Heart right ventricle (tissue), 16 donors: ENCODE data around the gene RAB40B. TPM values are rescaled to one million over a fixed set of nuclear protein-coding genes. Genes with fewer than 3 reads are reported as not detected.
A peak's percentile ranks its signal among the peaks of the same experiment; 100 is the strongest.

Source experiments
- ATAC-seq, 8 donors: fragments of 200-7000 bp; cut with Tn5 transposase; one replicate each; pipeline ENCODE4 v1.9.1; 2020; ENCODE audit warnings: mild to moderate bottlenecking in 8 of 8, moderate library complexity in 8 of 8, moderate number of reproducible peaks in 1 of 8
- DNase-seq, 2 donors: peaks; one replicate each; pipeline ENCODE4 v3.0.0-alpha.2; 2020
- H3K27ac ChIP-seq, 10 donors: fragments of 200-600 bp; sonication (generic) in 2 of 10; one replicate each; pipeline versions ENCODE4 v1.5.0 to v1.8.0; 2020 to 2022; ENCODE audit warnings: mild to moderate bottlenecking in 3 of 10
- H3K27me3 ChIP-seq, 7 donors: fragments of 200-600 bp; one replicate each; pipeline ENCODE4 v1.8.0; 2021 to 2022; ENCODE audit warnings: mild to moderate bottlenecking in 2 of 7
- H3K36me3 ChIP-seq, 9 donors: fragments of 200-600 bp; sonication (generic) in 1 of 9; one replicate each; pipeline versions ENCODE4 v1.5.0 to v1.8.0; 2020 to 2022; ENCODE audit warnings: mild to moderate bottlenecking in 2 of 9
- H3K4me1 ChIP-seq, 9 donors: fragments of 200-600 bp; sonication (generic) in 1 of 9; one replicate each; pipeline versions ENCODE4 v1.5.0 to v1.8.0; 2020 to 2022; ENCODE audit warnings: mild to moderate bottlenecking in 4 of 9
- H3K4me3 ChIP-seq, 10 donors: fragments of 200-600 bp; sonication (generic) in 2 of 10; one replicate each; pipeline versions ENCODE4 v1.5.0 to v1.8.0; 2020 to 2022; ENCODE audit warnings: mild to moderate bottlenecking in 7 of 10, moderate library complexity in 2 of 10
- H3K9me3 ChIP-seq, 11 donors: fragments of 200-600 bp in 10 of 11; sonication (generic) in 2 of 11; one replicate each; pipeline versions ENCODE4 v1.5.0 to v1.8.0; 2013 to 2022; ENCODE audit warnings: mild to moderate bottlenecking in 2 of 11, control low read depth in 1 of 11, moderate library complexity in 1 of 11
- WGBS, 2 donors: extraction: QIAGEN DNeasy Blood & Tissue Kit; methylation state at CpG; one replicate each; pipeline ENCODE4 v1.1.7; 2013; ENCODE audit warnings: inconsistent platforms in 1 of 2; 5-methylcytosine and 5-hydroxymethylcytosine counted together
- intact Hi-C, 10 donors: fragments of 100-400 bp; cut with DNase I; formaldehyde crosslinking; loops; one replicate each; pipeline versions ENCODE4 v1.11.1 to v1.14.2; 2022
- polyA plus RNA-seq, 2 donors: library from polyadenylated mRNA; stranded (reverse); fragments of 200-250 nt; gene quantifications; one replicate each; pipeline ENCODE4 v1.2.3, GENCODE V29; 2013
- total RNA-seq, 10 donors: library from RNA; stranded (reverse); fragmentation: NEBNext Ultra II Directional in 3 of 10; extraction: Animal tissue kit (Norgen Biotek cat#: 25700) in 3 of 10; gene quantifications; one replicate each; pipeline versions ENCODE4 v1.2.1 to v1.2.4, GENCODE V29; 2021 to 2023
- TF ChIP-seq, protein P1 (sequence below), 9 donors: fragments of 200-600 bp; sonication (generic) in 2 of 9; IDR thresholded peaks; one replicate each; pipeline versions ENCODE4 v1.5.0 to v1.8.0; 2021 to 2022; ENCODE audit warnings: antibody characterized with exemption in 9 of 9, mild to moderate bottlenecking in 5 of 9, moderate library complexity in 1 of 9
- donor health status: Arrhythmogenic right ventricular cardiomyopathy.
- donor health status: ischemic (EF 13 %, LVEDD 7.1; RV severe dilation, severe dysfunction).
- donor health status: healthy with polysubstance abuse.
- donor health status: DM: no; HTN: yes; CAD: no.
- donor health status: DM: no; HTN: no; CAD: no.
- donor health status: ischemic (EF 25% LVEDD 6.9; RV normal size, moderate dysfunction).
- donor health status: ischemic (EF 25% LVEDD 5.7; RV mildly dilated, moderate dysfunction).
- donor health status: healthy.
- donor health status: DM: yes; HTN: yes; CAD: no.
- donor health status: Ischemic cardiomyopathy.
- donor health status: ischemic (EF 35%, LVEDD 5.7; RV mildly dilated, moderate dysfunction).
- donor health status: nonischemic (EF 11% LVEDD 7.7; RV severe dilation, severe dysfunction).
- donor health status: DM: yes; HTN: yes; CAD: no.
- donor health status: PGD.
- donor health status: ischemic (EF 29% LVEDD 5.4; RV normal size, mild dysfunction).
- donor health status: nonischemic (EF 23%, LVEDD 6.1; RV moderate dilation, normal function).

The RAB40B gene
- total and polyA plus RNA-seq, 12 donors: 8.0 to 42.4 (median 20.4) TPM

DNA sequence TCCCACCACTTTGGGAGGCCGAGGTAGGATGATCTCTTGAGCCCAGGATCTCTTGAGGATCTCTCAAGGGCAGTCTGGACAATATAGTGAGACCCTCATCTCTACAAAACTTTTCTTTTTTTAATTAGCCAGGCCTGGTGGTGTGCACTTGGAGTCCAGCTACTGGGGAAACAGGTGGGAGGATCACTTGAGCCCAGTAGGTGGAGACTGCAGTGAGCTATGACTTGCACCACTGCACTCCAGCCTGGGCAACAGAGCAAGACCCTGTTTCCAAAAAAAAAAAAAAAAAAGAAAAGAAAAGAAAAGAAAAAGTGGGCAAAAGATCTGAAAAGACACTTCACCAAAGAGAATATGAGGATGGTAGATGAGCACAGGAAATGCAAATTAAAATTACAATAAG, 15.0 kb downstream of the RAB40B start:
- WGBS, 2 donors: 92 to 100% methylated on average over 1 of the region's 1 CpG
- DNase-seq: no peak
- TF ChIP-seq, protein P1, sequence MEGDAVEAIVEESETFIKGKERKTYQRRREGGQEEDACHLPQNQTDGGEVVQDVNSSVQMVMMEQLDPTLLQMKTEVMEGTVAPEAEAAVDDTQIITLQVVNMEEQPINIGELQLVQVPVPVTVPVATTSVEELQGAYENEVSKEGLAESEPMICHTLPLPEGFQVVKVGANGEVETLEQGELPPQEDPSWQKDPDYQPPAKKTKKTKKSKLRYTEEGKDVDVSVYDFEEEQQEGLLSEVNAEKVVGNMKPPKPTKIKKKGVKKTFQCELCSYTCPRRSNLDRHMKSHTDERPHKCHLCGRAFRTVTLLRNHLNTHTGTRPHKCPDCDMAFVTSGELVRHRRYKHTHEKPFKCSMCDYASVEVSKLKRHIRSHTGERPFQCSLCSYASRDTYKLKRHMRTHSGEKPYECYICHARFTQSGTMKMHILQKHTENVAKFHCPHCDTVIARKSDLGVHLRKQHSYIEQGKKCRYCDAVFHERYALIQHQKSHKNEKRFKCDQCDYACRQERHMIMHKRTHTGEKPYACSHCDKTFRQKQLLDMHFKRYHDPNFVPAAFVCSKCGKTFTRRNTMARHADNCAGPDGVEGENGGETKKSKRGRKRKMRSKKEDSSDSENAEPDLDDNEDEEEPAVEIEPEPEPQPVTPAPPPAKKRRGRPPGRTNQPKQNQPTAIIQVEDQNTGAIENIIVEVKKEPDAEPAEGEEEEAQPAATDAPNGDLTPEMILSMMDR (IDR thresholded peaks at IDR 0.05): no peak
- no peak overlapping the region for H3K4me3 ChIP-seq
- no peak for ATAC-seq
- H3K27ac ChIP-seq: no peak overlapping the region
- peaks cover 0 to 18% (median 10%) of the 10 kb centered on the region in 11 donors for H3K9me3 ChIP-seq
- H3K36me3 ChIP-seq: peaks cover 0 to 8% (median 0%) of the 10 kb centered on the region in 9 donors
- intact Hi-C loops: no loop called here
- no peaks in the 10 kb centered on the region for H3K27me3 ChIP-seq
- H3K4me1 ChIP-seq: peaks cover 0 to 19% (median 0%) of the 10 kb centered on the region in 9 donors

DNA sequence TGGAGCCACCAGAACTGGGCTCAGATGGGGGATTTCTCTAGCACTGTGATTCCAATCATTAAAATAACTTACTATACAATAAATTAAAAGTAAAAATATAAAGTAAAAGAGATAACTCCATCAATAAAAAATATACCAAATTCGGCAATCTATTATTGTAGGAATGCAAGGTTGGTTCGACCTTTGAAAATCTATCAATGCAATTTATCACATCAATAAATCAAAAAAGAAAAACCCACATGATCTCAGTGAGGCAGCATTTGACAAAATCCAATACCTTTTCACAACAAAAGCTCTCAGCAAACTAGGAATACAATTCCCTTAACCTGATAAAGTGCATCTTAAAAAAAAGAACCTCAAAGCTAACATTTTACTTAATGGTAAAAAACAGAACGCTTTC, 17.0 kb downstream of the RAB40B start:
- TF ChIP-seq, protein P1 (IDR thresholded peaks at IDR 0.05): no peak
- ATAC-seq: no peak
- intact Hi-C loops: no loop called here
- Histone ChIP-seq H3K9me3 (peaks cover 0 to 18% (median 10%) of the 10 kb centered on the region in 11 donors), H3K27ac (no peak overlapping the region), H3K4me1 (peaks cover 0 to 4% (median 0%) of the 10 kb centered on the region in 9 donors), H3K27me3 (no peaks in the 10 kb centered on the region), H3K4me3 (no peak overlapping the region), H3K36me3 (peaks cover 0 to 8% (median 0%) of the 10 kb centered on the region in 9 donors)
- 97% methylated on average over 3 of the region's 3 CpGs for WGBS, 2 donors
- no peak for DNase-seq

DNA sequence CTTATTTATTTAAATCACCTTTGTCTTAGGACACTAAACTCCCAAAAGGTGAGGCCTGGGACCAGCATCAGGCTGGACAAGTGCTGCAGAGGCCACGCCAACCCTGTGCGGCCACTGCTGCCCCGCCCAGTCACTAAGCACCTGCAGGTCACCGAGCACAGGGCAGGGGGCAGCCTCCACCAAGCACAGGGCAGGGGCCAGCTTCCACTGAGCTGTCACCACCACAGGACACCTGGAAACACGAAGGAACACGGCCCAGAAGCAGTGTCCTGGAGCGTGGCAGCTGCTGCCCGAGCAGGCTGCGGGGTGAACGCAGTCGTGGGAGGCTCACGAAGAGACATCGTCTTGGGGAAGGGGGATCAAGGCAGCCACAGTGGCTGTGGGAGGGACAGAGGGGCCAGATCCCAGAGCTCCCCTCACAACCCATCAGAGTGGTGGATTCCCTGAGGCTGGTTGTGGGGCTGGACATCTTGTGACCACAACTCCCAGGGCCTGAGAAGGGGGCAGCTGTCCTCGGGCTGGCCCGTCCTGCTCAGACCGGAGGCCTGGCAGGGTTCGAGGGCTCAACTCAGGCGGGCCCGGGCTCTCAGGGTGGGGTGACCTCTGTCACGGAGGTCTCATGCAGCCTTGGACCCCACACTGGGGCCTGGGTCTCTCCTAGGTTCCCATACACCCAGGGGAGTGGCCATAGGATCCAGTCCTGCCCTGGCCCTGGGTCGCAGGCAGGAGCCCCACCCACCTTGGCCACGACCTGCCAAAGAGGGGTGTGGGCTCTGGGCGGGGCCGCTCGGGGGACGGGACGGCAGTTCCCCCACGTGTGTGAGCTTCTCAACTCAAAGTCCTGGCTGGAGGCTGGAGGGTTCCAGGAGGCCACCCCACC, 18.7 kb downstream of the RAB40B start:
- H3K36me3 ChIP-seq: peaks cover 0 to 8% (median 0%) of the 10 kb centered on the region in 9 donors
- TF ChIP-seq, protein P1 (IDR thresholded peaks at IDR 0.05): no peak
- intact Hi-C loops: no loop called here
- WGBS, 2 donors: 88 to 89% methylated on average over 28 of the region's 28 CpGs
- no peaks in the 10 kb centered on the region for H3K27me3 ChIP-seq
- peaks cover 0 to 13% (median 0%) of the 10 kb centered on the region in 9 donors for H3K4me1 ChIP-seq
- H3K4me3 ChIP-seq: no peak overlapping the region
- DNase-seq (no peak), ATAC-seq (peak in 2 of 8 donors; percentile 17 to 58)
- no peak overlapping the region for H3K27ac ChIP-seq
- H3K9me3 ChIP-seq: peaks cover 0 to 18% (median 10%) of the 10 kb centered on the region in 11 donors

DNA sequence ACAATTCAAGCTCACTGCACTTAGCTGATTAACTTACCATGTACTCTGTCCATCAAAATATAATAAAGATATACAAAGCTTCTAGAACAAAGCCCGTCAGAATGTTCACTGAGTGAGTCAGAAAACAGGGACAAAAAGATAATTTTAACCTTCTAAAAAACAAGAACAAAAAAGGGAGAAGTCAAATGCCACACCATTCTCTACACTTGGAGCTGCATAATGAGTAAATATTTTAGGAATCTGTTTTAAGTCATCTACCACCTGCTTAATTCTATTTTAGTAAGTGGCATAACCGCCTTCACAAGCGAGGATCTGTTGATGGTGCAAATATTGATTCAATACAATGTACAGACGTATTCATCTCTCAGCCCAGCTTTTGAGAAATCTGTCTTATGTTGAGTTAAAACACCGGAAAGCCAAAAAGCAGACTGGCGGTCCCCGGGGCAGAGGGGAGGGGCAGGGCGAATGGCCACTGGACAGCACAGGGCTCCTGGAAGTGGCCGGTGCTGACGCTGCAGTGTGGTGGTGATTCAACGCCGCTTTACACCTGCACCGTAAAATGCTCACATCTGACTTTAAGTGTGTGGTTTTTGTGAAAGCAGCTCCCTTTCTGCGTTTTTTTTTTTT, 20.1 kb downstream of the RAB40B start:
- Histone ChIP-seq H3K4me1 (peaks cover 0 to 15% (median 0%) of the 10 kb centered on the region in 9 donors), H3K36me3 (no peaks in the 10 kb centered on the region), H3K4me3 (no peak overlapping the region), H3K27ac (no peak overlapping the region), H3K27me3 (no peaks in the 10 kb centered on the region), H3K9me3 (peaks cover 0 to 18% (median 10%) of the 10 kb centered on the region in 11 donors)
- 93 to 94% methylated on average over 14 of the region's 14 CpGs for WGBS, 2 donors
- intact Hi-C loops: no loop called here
- no peak for ATAC-seq
- TF ChIP-seq, protein P1 (IDR thresholded peaks at IDR 0.05): no peak
- no peak for DNase-seq
